HG03064 (cell line): ENCODE measurements around the gene HCRTR2.
"Not testable (repeated sequence)": the region's sequence is repeated elsewhere in the genome, so short reads cannot be mapped to it uniquely, and the experiment has no call there.

Experiments
- ATAC-seq: cut with Tn5 transposase; IDR thresholded peaks from one replicate; pipeline ENCODE4 v1.9.1; 2021; ENCODE audit warnings: low read depth; ENCODE audit not compliant: unreplicated experiment

HCRTR2 gene

DNA sequence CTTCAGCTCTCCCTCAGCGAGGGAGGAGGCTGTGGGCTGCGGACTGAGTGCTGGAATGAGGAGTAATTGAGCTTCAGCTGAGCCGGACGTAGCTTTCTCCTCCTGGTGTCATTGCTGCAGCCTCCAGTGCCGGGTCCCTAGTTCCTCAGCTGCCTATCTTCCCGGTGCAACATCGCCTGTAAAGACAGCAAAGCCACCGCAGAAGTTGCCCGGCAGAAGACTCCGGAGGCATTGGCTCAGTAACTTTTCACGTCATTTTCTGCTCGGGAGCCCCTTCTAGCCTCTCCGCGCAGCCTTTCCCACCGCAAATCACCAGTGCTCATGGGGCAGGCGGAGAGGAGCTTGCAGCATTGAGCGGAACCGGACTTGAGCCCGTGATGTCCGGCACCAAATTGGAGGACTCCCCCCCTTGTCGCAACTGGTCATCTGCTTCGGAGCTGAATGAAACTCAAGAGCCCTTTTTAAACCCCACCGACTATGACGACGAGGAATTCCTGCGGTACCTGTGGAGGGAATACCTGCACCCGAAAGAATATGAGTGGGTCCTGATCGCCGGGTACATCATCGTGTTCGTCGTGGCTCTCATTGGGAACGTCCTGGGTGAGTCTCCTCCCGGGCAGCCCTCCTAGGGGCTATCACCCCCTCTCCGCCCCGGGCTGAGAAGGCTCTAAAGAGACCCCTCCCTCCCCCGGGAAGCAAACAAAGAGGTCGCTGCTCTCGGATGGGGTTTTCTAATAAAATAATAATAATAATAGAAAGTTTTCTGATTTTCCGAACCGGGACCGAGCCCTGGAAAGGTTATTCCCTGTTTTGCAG, at the start of gene HCRTR2:
HCRTR2 (plus strand) TSS at position 305 of the 816 bp plus-strand sequence; CDS start at position 378, 73 bp downstream.
- no peak for ATAC-seq

DNA sequence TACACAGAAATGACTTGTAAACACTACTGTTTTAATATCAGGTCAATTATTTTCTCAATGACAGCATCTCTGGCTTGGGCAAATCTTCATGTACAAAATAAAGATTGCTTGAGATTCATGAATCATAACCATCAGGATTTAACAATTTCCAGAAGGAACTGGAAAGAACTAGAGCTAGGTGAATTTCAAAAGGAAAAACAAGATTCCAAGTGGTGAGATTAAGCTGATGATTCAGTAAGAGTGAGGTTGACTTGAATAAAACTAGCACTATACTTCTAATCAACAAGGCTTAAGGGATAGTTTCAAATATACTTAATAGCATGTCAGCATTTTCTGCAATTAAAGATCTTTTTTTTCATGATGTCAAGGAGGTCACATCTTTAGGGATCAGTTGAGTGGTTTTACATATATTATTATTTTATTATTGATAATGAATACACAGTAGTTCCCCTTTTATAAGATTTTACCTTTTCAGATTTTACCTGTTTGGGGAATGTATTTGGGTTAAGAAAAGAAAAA, 43.5 kb upstream of the HCRTR2 start:
- no peak for ATAC-seq

DNA sequence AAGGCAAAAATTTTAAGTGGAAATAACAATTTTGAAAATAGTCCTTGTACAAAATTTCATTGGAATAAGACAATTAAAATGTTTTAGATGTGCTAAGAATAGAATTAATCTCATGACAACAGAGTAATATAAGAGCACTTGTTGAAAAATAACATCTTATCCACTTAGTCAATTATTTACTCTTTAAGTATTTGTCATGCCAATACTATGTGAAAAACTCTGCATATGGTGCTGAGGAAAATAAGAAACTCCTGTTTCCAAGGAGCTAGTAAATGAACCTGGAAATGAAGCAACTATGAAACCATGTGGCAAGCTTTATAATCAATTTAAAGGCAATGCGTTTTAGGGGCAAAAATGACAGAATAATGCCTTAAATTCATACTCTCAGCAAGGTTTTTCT, 42.7 kb upstream of the HCRTR2 start:
- no peak for ATAC-seq

DNA sequence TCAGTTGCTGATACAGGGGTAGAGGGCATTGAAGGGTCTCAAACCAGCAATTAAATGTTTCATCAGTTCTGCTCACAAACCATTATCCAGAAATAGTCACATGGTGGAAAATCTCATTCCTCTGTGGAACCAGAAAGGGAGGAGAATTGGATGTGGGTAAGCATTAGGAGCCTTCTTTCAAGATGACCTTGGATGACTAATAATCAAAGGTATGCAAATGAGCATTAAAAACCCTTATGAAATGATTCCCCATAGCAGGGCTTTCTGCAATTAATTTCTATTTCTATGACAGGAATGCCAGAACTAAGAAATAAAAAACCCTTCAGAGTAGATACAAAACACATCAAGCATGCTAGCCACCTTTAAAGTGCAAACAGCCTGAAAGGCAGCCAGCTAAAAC, 37.4 kb upstream of the HCRTR2 start:
- no peak for ATAC-seq

DNA sequence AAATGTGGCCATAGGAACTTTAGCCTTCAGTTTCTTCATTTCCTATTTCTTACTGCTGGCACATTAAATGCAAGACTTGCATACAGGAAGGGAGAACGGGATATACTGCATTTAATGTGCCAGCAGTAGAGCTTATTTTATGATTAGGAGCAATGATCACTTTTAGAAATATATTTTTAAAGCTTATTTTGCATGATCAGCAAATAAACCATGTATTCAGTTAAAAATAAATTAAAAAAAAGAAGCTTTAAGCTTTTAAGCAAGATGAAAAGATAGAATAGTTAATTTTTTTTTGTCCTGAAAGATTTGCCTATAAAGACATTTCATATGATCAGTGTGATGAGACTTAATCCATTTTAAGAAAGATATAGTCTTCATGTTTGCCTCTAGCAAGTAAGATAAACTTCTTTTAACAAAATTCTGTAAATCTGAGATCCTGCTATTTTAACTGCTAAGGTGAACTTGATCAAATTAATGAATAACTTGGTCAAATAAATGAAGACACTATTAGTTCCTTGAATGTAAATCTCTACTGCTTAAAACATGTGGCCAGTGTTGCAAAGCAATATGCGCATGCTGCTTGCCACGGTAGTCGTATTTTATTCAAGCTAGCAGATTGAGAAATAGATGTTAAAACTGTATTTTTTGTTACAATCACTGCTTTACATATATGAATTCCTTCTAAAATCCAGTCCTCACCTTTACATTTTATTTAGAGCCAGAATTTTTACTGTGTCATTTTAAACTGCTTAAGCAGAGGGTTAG, 36.2 kb upstream of the HCRTR2 start:
- no peak for ATAC-seq

DNA sequence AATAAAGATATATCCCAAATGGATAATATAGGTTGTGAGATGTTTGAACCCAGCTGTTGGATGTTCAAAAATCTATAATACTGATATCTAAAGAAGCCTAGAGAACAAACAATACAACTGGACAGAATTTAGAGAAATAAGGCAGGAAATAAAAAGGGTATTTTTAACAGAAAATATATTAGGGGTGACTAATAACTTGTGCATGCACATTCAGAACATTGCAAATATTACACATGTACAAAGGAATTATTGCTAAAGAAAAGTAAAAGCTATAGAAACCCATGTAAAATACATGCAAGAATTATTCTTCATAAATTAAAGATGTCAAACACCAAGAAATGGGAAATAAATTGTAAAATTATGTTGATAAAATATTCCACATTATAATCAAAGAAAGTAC, 32.7 kb upstream of the HCRTR2 start:
- ATAC-seq, result no peak

DNA sequence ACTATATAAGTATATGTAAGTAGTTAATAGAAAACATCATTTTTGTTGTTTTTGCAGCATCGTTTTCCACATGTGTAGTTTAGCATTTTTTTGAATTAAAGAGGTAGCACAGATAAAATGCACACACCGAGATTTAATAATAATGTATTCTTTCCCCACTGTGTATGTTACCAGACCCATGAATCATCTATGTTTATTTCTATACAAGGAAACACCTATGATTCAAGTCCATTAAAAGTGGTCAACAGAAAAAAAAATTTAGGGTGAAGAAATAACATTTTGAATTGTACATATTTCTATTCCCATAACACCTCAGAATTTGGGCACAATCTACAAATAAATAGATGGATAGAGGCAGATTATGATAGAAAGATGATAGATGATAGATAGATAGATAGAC, 31.7 kb upstream of the HCRTR2 start:
- no peak for ATAC-seq

DNA sequence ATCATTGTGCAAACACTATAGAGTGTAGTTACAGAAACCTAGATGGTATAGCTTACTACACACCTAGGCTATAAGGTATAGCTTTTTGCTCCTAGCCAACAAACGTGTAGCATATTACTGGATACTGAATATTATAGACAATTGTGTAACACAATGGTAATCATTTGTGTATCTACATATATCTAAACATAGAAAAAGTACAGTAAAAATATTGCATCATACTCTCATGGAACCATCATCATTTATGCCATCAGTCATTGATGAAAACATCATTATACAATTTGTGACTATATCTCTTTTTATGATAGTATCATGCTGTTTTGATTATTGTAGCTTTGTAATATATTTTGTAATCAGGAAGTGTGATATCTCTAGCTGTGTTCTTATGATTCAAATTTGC, 21.0 kb upstream of the HCRTR2 start:
- ATAC-seq, result no peak

DNA sequence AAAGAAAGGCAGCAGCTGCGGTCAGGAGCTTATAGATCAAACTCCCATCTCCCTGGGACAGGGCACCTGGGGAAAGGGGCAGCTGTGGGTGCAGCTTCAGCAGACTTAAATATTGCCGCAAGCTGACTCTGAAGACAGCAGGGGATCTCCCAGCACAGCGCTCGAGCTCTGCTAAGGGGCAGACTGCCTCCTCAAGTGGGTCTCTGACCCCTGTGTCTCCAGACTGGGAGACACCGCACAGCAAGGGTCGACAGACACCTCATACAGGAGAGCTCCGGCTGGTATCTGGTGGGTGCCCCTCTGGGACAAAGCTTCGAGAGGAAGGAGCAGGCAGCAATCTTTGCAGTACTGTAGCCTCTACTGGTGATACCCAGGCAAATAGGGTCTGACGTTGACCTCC, 15.5 kb upstream of the HCRTR2 start:
- not testable (repeated sequence) for ATAC-seq

DNA sequence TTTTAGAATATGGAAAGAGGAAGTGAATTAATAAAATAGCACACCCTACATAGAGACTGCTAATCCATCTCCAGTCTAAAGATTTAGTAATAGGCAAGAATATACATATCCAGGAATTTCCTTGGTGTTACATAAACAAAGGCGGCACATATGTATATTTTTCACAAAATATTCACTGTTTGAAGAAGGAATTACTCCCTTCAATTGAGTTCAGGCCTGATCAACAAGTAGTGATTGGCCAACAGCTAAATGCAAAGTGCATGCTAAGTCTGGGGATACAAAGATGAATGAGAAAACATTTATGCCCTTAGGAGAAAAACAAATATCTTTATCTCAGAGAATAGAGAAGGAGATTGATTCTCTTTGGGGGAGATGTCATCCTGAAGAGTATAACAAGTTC, 6.5 kb upstream of the HCRTR2 start:
- ATAC-seq, result no peak

DNA sequence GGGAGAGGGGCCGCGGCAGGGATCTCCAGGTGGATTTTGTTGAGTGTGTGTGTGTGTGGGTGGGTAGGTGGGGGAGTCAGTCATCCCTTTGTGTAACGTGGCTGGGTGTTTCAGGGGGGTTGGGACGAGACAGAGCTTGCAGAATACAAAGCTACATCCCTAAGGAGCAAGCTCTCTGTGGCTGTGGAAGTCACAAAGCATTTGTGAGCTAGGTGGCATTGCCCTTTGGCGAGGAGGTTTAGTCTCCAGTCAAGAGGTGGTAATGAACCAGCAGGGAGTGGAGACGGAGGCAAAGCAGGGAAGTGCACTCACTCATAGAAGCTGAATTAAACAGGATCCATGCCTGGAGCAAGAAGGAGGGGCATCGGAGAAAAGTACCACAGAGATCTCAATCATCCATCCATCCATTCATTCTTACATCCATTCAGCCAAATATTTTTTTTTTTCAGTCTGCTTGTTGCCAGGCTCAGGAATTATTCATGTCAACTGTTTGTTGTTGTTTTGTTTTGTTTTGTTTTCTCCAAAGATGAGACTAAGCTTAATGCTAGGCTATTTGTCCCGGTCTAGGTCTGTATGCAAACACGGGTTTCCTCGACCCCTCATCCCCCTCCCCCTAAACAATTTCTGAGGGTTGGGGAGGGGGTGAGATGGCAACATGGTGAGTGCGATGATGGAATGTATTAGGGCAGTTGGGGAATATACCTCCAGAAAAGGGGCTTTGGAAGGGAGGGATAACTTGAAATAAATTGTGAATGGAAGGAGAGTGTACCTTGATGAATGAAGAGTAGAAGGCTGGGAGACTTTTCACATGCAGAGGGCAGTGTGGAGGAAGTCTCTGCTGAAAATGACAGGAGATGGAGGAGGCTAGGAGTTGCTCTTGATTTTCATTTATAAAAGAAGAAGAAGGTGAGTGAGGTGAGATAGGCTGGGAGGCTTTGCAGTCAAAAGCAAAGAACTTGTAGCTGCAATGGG, 1.0 kb downstream of the HCRTR2 start:
- no peak for ATAC-seq

DNA sequence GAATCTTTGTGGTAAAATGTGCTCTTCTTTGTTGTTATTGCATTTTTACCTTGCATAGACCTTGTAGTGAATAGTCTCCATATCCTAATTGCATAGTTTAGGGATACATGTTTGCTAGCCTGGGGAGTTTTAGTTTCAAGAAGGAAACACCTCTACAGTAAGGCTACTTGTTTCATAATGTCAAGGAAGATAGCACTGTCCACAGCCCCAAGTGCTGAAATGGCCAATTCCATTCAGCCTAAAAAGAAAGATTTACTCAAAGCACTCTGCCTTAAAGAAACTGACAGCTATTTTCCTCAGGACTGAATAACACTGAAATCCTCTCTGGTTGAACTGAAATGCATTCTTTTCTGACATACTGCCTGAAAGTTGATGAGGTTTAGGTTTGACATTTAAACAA, 2.6 kb downstream of the HCRTR2 start:
- ATAC-seq, result no peak

DNA sequence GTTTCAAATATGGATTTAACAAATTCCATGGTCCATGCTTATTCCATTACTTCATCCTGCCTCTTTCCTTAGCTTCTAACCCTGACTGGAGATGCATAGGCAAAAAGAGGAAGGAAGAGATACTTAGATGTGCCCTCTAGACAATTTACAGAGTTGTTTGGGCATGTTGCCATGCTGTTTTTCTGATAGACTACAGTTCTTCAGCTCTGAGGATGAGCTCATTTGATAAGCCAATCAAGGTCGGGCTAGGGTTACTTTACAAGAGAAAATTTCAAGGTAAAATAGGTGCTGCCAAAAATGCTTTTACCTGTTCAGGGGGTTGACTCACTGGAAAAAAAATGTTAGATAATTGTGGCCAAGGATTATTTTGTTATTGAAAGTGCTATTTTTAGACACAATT, 5.9 kb downstream of the HCRTR2 start:
- ATAC-seq, result no peak

DNA sequence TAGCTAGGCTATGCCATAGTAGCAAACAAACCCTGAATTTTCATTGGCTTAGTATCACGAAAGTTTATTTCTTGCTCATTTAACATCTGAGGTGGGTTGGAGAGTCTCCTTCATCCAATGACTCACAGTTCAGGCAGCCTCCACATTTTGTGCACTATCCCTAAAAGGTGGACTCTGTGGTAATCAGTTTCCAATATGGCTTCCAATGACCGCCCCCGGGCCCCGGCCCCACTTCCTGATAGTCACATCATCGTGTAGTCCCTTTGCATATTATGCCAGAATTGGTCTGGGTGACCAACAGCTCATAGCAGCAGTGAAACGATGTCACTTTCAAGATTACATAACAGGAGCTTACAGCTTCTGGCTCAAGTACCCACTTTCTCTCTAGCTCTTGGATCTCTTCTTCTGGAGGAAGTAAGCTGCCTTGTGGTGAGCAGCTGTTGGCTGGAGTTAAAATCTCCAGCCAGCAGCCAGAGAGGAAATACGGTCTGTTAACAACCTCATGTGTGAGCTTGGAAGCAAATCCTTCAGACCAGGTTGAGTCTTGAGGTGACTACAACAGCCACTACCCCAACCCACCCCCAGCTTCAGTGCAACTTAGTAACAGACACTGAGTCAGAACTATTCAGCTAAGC, 7.8 kb downstream of the HCRTR2 start:
- ATAC-seq, result no peak

DNA sequence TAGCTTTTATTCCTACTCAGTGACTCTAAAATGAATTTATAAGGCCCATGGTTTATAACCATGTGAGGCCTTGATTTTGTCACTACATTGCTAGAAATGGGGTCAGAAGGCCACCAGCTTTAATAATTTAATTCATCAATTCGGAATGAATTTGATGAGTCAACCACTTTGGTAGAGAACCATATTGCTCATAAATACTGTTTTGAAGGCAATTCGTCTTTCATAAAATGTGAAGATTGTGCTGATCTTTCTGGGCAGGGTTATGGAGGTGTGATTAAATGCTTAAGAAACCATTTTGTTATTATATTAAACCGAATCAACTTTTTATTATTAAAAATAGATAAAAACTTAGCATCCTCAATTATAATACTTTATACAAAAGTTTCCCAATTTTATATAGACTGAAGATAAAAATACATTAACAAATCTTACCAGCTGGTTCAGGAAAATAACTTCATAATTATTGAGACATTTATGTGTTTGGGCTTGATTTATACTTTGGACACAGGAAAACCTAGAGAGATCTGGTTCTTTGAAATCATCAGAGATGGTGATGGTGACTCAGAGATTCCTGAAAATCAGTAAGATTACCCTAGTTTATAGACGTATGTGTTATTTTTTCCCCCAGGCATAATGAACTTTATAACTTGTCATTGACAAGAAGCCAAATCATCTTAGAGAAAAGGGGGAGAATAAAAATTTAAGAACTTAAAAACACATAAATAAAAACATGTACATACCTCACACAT, 10.6 kb downstream of the HCRTR2 start:
- no peak for ATAC-seq

DNA sequence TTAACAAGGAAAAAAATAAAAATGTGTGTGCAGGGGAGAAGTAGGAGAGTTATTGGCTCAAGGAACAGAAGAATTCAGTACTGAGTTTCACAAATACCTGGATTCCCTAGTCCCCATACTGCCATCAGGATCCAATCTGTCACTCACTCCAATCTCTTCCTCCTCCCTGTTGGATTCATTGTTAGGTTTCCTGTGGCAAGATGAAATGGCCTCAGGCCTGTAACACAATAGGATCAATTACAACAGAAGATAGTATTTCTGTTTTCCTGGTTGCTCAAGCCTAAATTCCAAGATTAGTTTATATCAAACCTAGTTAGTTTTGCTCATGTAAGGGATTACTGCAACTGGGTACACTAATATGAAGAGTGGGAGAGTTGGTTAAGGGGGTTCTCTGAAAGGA, 24.4 kb downstream of the HCRTR2 start:
- ATAC-seq, result no peak

DNA sequence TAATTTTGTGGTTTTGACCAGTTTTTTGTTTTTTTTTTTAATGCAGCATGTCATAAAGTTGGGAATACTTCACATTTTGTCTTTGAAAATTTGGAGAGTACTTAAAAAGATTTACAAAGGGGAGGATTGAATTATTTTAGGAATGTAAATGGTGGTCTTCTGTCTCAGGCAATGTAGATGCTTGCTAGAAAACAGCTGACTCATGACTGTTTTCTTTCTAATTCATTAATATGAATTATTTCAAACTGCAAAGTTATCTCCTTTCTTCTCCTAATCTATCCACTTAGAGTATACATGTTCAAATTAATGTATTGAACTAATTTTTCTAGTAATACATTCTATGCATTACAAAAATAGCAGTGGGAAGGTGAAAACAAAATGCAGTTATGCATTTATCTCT, 24.9 kb downstream of the HCRTR2 start:
- no peak for ATAC-seq

DNA sequence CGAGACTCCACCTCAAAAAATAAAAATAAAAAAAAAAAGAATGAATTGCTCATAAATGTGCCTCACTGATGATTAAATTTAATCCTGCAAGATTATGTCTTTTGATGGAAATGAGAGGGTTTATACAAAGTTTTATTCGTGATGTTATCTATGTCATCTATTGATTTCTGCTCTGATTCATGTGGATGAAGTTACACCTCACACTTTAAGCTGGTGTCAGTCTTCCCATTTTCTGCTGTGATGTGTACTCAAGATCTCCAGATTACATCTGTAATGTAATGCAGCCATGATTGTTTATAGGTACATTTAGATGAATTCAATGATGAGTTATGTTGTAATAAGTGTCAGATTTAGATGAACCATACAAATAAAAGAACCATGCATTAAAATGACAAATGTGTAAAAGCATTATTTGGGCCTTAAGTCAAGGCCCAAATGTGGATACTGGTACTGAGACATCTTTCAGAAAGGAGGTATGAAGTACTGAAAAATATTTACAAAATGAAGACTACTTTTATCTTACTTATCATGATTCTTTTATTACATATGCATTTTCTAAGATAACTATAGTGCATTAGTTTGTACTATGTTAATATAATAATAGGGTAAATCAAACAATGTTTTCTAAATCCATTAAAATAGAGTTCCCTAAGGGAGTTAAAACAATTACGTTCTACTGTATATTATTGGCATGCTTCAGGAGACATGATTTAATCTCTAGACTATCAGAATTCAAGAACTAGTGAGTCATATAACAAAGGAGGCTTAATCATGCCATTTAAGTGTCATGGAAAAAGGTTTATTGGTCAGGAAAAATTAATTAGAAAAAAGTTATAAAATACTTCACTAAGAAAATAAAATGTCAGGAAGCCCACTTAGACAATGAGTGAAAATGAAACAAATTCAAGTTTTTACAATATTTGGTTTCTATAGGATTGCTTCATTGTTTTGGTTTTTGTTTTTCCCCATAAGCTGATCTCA, 34.5 kb downstream of the HCRTR2 start:
- ATAC-seq, result no peak
